ENCODE data around the gene WDR35.

The WDR35 gene

DNA sequence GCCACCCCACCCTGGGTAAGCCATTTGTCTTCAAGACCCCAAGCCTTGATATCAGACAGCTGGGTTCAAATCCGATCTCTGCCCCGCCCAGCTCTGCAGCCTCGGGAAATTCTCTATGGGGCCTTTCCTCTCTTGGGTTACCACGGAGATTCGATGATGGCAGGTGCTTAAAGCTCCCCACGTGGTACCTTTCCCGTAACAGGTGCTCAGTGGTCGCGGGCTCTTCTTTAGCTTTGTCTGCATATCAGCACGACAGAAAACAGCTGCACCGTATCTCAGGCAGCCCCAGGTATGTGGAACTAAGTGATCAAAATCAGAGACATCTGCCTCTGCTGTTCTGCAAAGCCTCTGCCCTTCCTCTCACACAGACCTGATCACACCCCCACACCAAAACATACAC is 125.5 kb downstream of the WDR35 start:
- TF ChIP-seq, protein P1, sequence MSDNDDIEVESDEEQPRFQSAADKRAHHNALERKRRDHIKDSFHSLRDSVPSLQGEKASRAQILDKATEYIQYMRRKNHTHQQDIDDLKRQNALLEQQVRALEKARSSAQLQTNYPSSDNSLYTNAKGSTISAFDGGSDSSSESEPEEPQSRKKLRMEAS (IDR thresholded peaks at IDR 0.05): no peak
- TF ChIP-seq, protein P2, sequence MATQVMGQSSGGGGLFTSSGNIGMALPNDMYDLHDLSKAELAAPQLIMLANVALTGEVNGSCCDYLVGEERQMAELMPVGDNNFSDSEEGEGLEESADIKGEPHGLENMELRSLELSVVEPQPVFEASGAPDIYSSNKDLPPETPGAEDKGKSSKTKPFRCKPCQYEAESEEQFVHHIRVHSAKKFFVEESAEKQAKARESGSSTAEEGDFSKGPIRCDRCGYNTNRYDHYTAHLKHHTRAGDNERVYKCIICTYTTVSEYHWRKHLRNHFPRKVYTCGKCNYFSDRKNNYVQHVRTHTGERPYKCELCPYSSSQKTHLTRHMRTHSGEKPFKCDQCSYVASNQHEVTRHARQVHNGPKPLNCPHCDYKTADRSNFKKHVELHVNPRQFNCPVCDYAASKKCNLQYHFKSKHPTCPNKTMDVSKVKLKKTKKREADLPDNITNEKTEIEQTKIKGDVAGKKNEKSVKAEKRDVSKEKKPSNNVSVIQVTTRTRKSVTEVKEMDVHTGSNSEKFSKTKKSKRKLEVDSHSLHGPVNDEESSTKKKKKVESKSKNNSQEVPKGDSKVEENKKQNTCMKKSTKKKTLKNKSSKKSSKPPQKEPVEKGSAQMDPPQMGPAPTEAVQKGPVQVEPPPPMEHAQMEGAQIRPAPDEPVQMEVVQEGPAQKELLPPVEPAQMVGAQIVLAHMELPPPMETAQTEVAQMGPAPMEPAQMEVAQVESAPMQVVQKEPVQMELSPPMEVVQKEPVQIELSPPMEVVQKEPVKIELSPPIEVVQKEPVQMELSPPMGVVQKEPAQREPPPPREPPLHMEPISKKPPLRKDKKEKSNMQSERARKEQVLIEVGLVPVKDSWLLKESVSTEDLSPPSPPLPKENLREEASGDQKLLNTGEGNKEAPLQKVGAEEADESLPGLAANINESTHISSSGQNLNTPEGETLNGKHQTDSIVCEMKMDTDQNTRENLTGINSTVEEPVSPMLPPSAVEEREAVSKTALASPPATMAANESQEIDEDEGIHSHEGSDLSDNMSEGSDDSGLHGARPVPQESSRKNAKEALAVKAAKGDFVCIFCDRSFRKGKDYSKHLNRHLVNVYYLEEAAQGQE (IDR thresholded peaks at IDR 0.05; ENCODE audit: low read depth): no peak
- no peak for TF ChIP-seq NFIC (IDR thresholded peaks at IDR 0.05)
- no peak for TF ChIP-seq RAD21 (IDR thresholded peaks at IDR 0.05; ENCODE audit: low read depth)
- no peak for TF ChIP-seq ZBTB7A (IDR thresholded peaks at IDR 0.05; ENCODE audit: low read depth)
- TF ChIP-seq, protein P3, sequence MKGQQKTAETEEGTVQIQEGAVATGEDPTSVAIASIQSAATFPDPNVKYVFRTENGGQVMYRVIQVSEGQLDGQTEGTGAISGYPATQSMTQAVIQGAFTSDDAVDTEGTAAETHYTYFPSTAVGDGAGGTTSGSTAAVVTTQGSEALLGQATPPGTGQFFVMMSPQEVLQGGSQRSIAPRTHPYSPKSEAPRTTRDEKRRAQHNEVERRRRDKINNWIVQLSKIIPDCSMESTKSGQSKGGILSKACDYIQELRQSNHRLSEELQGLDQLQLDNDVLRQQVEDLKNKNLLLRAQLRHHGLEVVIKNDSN (IDR thresholded peaks at IDR 0.05): no peak
- TF ChIP-seq EGR1 (IDR thresholded peaks at IDR 0.05): no peak
- no peak for TF ChIP-seq EP300 (IDR thresholded peaks at IDR 0.05; ENCODE audit: borderline replicate concordance)
- no peak for TF ChIP-seq YY1 (IDR thresholded peaks at IDR 0.05; ENCODE audit: low read depth)
- TF ChIP-seq CEBPB (IDR thresholded peaks at IDR 0.05): no peak
- TF ChIP-seq FOXM1 (IDR thresholded peaks at IDR 0.05; ENCODE audit: borderline replicate concordance, low read depth): no peak
- TF ChIP-seq TCF12 (IDR thresholded peaks at IDR 0.05; ENCODE audit: low read depth): no peak
- no peak for TF ChIP-seq TEAD4 (IDR thresholded peaks at IDR 0.05)
- no peak for TF ChIP-seq TAF1 (IDR thresholded peaks at IDR 0.05; ENCODE audit: low read depth)

DNA sequence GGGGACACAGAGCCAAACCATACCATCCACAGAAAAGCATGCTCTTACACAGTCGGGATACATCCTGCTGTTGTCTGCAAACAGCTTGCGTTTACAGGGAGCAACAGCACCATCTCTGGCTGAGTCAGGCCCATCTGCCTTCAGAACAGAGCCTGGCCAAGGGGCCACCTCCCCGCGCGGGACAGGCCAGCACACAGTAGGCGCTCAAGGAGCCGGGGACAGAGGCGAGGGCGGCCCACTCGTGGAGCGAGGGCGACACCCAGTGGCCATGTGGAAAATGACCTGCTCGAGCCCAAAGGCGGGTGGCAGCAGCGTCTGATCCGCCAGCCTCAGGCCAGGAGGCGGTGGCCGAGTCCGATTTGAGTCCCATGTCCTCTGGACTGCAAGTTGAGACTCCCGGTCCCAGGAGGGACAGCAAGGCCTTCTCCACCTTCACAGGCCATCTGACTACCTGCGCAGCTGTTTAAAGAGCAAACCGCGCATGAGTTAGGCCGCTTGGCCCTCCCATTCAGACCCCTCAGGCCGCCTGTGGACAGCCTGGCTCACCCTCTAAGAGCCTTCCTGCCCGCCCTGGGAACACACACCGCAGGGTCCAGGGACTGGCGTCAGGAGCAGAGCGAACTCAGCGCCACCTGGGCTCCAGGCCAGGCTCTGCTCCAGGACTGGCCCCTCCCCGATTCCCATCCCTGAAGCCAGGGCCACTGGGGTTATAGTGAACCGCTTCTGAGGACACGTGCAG is 126.4 kb downstream of the WDR35 start:
- TF ChIP-seq, protein P1 (IDR thresholded peaks at IDR 0.05): peak; percentile 38; the same call in 1 of the 2 replicates
- TF ChIP-seq FOXM1 (IDR thresholded peaks at IDR 0.05; ENCODE audit: borderline replicate concordance, low read depth): no peak
- TF ChIP-seq NFIC (IDR thresholded peaks at IDR 0.05): no peak
- TF ChIP-seq EGR1 (IDR thresholded peaks at IDR 0.05): no peak
- TF ChIP-seq, protein P2 (IDR thresholded peaks at IDR 0.05; ENCODE audit: low read depth): no peak
- no peak for TF ChIP-seq TAF1 (IDR thresholded peaks at IDR 0.05; ENCODE audit: low read depth)
- TF ChIP-seq RAD21 (IDR thresholded peaks at IDR 0.05; ENCODE audit: low read depth): peak; percentile 97

DNA sequence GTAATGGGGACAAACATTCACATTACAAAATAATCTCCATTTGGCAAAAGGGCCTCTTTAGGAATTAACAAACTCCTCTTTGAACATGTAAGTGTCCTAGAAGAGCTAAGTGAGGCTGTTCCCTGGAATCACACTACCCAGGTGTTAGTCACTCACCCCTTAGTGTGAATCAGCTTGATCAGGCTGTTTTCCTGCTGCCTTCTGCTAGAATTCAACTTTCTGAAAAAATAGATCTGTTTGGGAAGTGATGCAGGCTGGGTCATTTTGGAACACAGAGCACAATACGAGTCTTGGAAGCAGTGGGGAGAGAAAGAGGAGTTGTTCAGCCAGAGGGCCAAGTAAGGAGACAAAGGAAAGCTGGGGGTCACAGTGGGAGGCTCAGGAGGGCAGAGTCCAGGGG is 128.1 kb downstream of the WDR35 start:
- TF ChIP-seq TEAD4 (IDR thresholded peaks at IDR 0.05) (no peak), RAD21 (IDR thresholded peaks at IDR 0.05; ENCODE audit: low read depth) (no peak), ZBTB7A (IDR thresholded peaks at IDR 0.05; ENCODE audit: low read depth) (no peak), YY1 (IDR thresholded peaks at IDR 0.05; ENCODE audit: low read depth) (no peak), EGR1 (IDR thresholded peaks at IDR 0.05) (no peak), NFIC (IDR thresholded peaks at IDR 0.05) (no peak), TAF1 (IDR thresholded peaks at IDR 0.05; ENCODE audit: low read depth) (no peak)
- TF ChIP-seq, protein P2 (IDR thresholded peaks at IDR 0.05; ENCODE audit: low read depth): no peak

All from Ishikawa (cell line).